Chondrocyte (in vitro differentiated cells): ENCODE data around the gene LARGE1. TPM values are rescaled to one million over a fixed set of nuclear protein-coding genes. Genes with fewer than 3 reads are reported as not detected.

Source experiments
- DNase-seq: peaks from one replicate; pipeline ENCODE4 v3.0.0; 2021; ENCODE audit warnings: mixed read lengths, low spot score
- H3K27ac Mint-ChIP-seq: one replicate; pipeline ENCODE4 v1.8.0; 2021; ENCODE audit warnings: mild to moderate bottlenecking, moderate library complexity, mixed read lengths; ENCODE audit not compliant: unreplicated experiment
- H3K27me3 Mint-ChIP-seq: 2 replicates; pipeline ENCODE4 v1.8.0; 2021; ENCODE audit warnings: low read depth, mixed read lengths
- H3K36me3 Mint-ChIP-seq: 2 replicates; pipeline ENCODE4 v1.8.0; 2021; ENCODE audit warnings: low read depth, mixed read lengths
- H3K4me1 Mint-ChIP-seq: 2 replicates; pipeline ENCODE4 v1.8.0; 2021; ENCODE audit warnings: low read depth, mild to moderate bottlenecking, mixed read lengths
- H3K4me3 Mint-ChIP-seq: one replicate; pipeline ENCODE4 v1.8.0; 2021; ENCODE audit warnings: mild to moderate bottlenecking, moderate library complexity, mixed read lengths; ENCODE audit not compliant: unreplicated experiment
- H3K9me3 Mint-ChIP-seq: 2 replicates; pipeline ENCODE4 v1.8.0; 2021; ENCODE audit warnings: low read depth, mixed read lengths
- total RNA-seq: library from RNA; stranded (reverse); gene quantifications from 3 replicates; pipeline ENCODE4 v1.2.1, GENCODE V29; 2021
- TF ChIP-seq, protein P1 (sequence below): fragments of 200-600 bp; sonication (generic); IDR thresholded peaks from 2 replicates; pipeline ENCODE4 v1.5.0; 2021; ENCODE audit warnings: antibody characterized with exemption, mild to moderate bottlenecking, moderate library complexity

The LARGE1 gene
- total RNA-seq, 1 donor from 2014 or later = 21.3 TPM

DNA sequence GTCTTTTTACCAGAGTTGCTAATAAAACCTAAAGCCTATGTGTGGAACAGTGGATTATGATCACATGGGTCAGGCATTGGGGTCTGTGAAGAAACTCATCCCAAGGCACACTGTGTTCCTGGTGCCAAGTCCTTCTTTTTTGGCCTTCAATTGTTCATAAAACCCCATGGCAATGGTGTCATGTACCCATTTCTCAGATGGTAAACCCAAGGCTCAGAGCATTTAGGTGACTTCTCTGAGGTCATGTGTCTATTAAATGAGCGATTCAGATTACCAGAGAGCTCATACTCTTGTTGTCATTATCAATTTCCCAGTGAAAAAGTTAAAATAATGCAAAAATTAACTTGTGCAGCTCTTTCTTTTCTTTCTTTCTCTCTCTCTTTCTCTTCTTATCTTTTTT lies 589.3 kb downstream of the LARGE1 start:
- no peak for DNase-seq
- no peaks in the 10 kb centered on the region for H3K9me3 Mint-ChIP-seq
- no peaks in the 10 kb centered on the region for H3K36me3 Mint-ChIP-seq

DNA sequence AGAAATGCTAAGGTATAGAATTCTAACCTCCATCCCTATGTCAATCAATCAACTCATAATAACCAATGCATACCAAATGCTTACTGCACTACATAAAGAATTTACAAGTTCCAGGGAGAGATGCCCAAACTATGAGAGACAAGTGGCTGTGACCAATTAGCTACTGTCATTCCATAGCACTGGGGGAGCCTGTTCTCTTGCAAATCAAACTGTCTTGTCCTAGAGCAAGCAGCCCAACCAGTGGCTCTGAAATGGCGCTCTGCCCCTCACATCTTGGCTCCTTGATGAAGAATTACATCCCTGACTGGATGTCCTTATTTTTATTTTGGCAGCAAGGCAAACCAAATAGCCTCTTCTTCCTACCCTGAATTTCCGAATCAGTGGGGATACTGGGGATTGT lies 589.7 kb downstream of the LARGE1 start:
- H3K27me3 Mint-ChIP-seq = no peaks in the 10 kb centered on the region
- no peak overlapping the region for H3K4me3 Mint-ChIP-seq
- H3K36me3 Mint-ChIP-seq = no peaks in the 10 kb centered on the region
- TF ChIP-seq, protein P1, sequence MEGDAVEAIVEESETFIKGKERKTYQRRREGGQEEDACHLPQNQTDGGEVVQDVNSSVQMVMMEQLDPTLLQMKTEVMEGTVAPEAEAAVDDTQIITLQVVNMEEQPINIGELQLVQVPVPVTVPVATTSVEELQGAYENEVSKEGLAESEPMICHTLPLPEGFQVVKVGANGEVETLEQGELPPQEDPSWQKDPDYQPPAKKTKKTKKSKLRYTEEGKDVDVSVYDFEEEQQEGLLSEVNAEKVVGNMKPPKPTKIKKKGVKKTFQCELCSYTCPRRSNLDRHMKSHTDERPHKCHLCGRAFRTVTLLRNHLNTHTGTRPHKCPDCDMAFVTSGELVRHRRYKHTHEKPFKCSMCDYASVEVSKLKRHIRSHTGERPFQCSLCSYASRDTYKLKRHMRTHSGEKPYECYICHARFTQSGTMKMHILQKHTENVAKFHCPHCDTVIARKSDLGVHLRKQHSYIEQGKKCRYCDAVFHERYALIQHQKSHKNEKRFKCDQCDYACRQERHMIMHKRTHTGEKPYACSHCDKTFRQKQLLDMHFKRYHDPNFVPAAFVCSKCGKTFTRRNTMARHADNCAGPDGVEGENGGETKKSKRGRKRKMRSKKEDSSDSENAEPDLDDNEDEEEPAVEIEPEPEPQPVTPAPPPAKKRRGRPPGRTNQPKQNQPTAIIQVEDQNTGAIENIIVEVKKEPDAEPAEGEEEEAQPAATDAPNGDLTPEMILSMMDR = no peak
- DNase-seq = no peak
- H3K4me1 Mint-ChIP-seq = peaks cover 30% of the 10 kb centered on the region
- no peak overlapping the region for H3K27ac Mint-ChIP-seq
- no peaks in the 10 kb centered on the region for H3K9me3 Mint-ChIP-seq

More for the DNA sequence above, 589.3 kb downstream of the LARGE1 start:
- peaks cover 34% of the 10 kb centered on the region for H3K4me1 Mint-ChIP-seq
- no peaks in the 10 kb centered on the region for H3K27me3 Mint-ChIP-seq
- TF ChIP-seq, protein P1 = no peak
- H3K27ac Mint-ChIP-seq = no peak overlapping the region
- no peak overlapping the region for H3K4me3 Mint-ChIP-seq

DNA sequence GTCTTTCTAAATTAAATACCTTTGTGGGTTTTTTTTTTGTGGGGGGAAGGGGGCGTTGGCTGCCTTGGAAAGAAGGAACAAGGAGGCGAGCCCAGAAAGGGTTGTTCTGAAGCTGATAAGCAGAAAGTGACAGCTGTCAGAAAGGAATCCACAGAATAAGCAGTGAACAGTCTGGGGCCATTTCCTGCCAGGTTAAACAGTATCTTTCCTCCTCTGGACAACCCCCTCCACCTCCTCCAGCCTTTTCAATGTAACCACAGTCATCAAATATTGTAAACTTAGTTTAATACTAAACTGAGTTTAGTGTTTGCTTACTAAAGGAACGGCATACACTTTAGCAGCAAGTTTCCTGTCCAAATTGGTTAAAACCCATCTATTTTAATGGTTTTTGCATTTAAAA lies 590.9 kb downstream of the LARGE1 start:
- no peak for DNase-seq
- H3K4me3 Mint-ChIP-seq = no peak overlapping the region
- H3K9me3 Mint-ChIP-seq = no peaks in the 10 kb centered on the region
- H3K36me3 Mint-ChIP-seq = no peaks in the 10 kb centered on the region
- TF ChIP-seq, protein P1 = no peak
- no peak overlapping the region for H3K27ac Mint-ChIP-seq
- H3K27me3 Mint-ChIP-seq = no peaks in the 10 kb centered on the region
- peaks cover 20% of the 10 kb centered on the region for H3K4me1 Mint-ChIP-seq

DNA sequence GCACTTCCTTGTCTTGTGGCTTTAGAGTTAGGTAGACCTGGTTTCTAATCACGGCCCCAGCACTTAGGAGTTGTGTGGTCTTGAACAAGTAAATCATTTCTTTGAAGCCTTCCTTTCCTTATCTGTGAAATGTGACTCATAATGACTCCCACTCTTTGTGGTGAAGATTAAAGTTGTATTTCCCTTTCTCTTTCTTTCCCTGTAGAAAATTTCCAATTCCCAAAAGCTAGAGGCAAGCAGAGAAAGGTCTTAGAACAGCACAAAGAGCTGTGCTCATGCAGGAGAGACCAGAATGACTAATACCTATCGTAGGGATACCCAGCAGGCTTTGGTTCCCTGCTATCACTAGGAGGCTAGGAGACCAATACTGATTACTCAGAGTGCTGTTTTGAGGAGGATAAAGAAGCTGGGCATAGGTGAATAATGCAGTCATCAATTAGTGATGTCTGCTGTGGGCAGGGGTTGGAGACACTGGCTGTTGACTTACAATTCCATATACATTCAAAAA lies 591.4 kb downstream of the LARGE1 start:
- no peak for DNase-seq
- Mint-ChIP-seq H3K36me3 (no peaks in the 10 kb centered on the region), H3K27me3 (no peaks in the 10 kb centered on the region), H3K4me1 (peaks cover 16% of the 10 kb centered on the region), H3K9me3 (no peaks in the 10 kb centered on the region), H3K4me3 (no peak overlapping the region), H3K27ac (peak overlapping the region; percentile 25)
- TF ChIP-seq, protein P1 = no peak

DNA sequence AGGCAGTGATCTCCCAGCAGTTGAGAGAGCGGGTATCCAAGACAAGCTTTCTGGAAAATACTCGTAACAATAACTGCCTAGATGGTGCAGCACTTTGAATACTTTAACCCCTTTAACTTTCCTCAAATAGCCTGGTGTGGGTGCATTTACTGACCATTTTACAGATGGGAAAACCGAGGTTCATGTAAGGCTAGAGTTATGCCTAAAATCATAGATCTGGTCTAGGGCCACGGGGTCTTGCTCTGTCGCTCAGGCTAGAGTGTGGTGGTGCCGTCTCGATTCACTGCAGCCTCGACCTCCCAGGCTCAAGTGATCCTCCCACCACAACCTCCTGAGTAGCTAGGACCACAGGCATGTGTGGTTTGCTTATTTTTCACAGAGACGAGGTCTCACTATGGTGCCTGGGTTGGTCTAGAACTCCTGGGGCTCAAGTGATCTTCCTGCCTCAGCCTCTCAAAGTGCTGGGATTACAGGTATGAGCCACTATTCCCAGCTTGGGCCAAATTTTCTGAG lies 592.9 kb downstream of the LARGE1 start:
- no peak overlapping the region for H3K27ac Mint-ChIP-seq
- H3K4me3 Mint-ChIP-seq = no peak overlapping the region
- H3K27me3 Mint-ChIP-seq = no peaks in the 10 kb centered on the region
- H3K9me3 Mint-ChIP-seq = no peaks in the 10 kb centered on the region
- no peak for DNase-seq
- TF ChIP-seq, protein P1 = no peak
- H3K36me3 Mint-ChIP-seq = no peaks in the 10 kb centered on the region
- peaks cover 12% of the 10 kb centered on the region for H3K4me1 Mint-ChIP-seq
